ENCODE results near the gene MBTPS2.

The MBTPS2 gene

GRCh38 chrX:21905953-21906352 lies 66.5 kb downstream of the MBTPS2 start:
- no peak for DNase-seq (ENCODE audit: extremely low read depth, insufficient read length)
- no peak overlapping the region for H3K4me3 ChIP-seq (replicated peaks; ENCODE audit: low read depth, low read length)
- H3K27me3 ChIP-seq (replicated peaks; ENCODE audit: control insufficient read depth, insufficient read depth, low read length): no peaks in the 10 kb centered on the region
- no peaks in the 10 kb centered on the region for H3K36me3 ChIP-seq (ENCODE audit: control insufficient read depth, insufficient read depth, low read length)
- no peak for TF ChIP-seq CTCF (IDR thresholded peaks at IDR 0.05; ENCODE audit: insufficient read depth, low read length, poor library complexity, severe bottlenecking)

- no peak overlapping the region for H3K4me3 ChIP-seq (replicated peaks; ENCODE audit: low read depth, low read length)
- DNase-seq (ENCODE audit: extremely low read depth, insufficient read length): no peak
- no peak for TF ChIP-seq CTCF (IDR thresholded peaks at IDR 0.05; ENCODE audit: insufficient read depth, low read length, poor library complexity, severe bottlenecking)
- H3K36me3 ChIP-seq (ENCODE audit: control insufficient read depth, insufficient read depth, low read length): no peaks in the 10 kb centered on the region
- H3K27me3 ChIP-seq (replicated peaks; ENCODE audit: control insufficient read depth, insufficient read depth, low read length): no peaks in the 10 kb centered on the region
Measured at GRCh38 chrX:21907260-21907659, 67.8 kb downstream of the MBTPS2 start.

- no peak overlapping the region for H3K4me3 ChIP-seq (replicated peaks; ENCODE audit: low read depth, low read length)
- no peaks in the 10 kb centered on the region for H3K27me3 ChIP-seq (replicated peaks; ENCODE audit: control insufficient read depth, insufficient read depth, low read length)
- no peak for TF ChIP-seq CTCF (IDR thresholded peaks at IDR 0.05; ENCODE audit: insufficient read depth, low read length, poor library complexity, severe bottlenecking)
- no peak for DNase-seq (ENCODE audit: extremely low read depth, insufficient read length)
- H3K36me3 ChIP-seq (ENCODE audit: control insufficient read depth, insufficient read depth, low read length): no peaks in the 10 kb centered on the region
Measured at GRCh38 chrX:21911481-21911880, 72.1 kb downstream of the MBTPS2 start.

GRCh38 chrX:21912220-21912619 lies 72.8 kb downstream of the MBTPS2 start:
- TF ChIP-seq CTCF (IDR thresholded peaks at IDR 0.05; ENCODE audit: insufficient read depth, low read length, poor library complexity, severe bottlenecking): no peak
- Histone ChIP-seq H3K27me3 (replicated peaks; ENCODE audit: control insufficient read depth, insufficient read depth, low read length) (no peaks in the 10 kb centered on the region), H3K4me3 (replicated peaks; ENCODE audit: low read depth, low read length) (no peak overlapping the region), H3K36me3 (ENCODE audit: control insufficient read depth, insufficient read depth, low read length) (no peaks in the 10 kb centered on the region)
- no peak for DNase-seq (ENCODE audit: extremely low read depth, insufficient read length)

- TF ChIP-seq CTCF (IDR thresholded peaks at IDR 0.05; ENCODE audit: insufficient read depth, low read length, poor library complexity, severe bottlenecking): no peak
- DNase-seq (ENCODE audit: extremely low read depth, insufficient read length): no peak
- no peaks in the 10 kb centered on the region for H3K27me3 ChIP-seq (replicated peaks; ENCODE audit: control insufficient read depth, insufficient read depth, low read length)
- H3K4me3 ChIP-seq (replicated peaks; ENCODE audit: low read depth, low read length): no peak overlapping the region
- no peaks in the 10 kb centered on the region for H3K36me3 ChIP-seq (ENCODE audit: control insufficient read depth, insufficient read depth, low read length)
Measured at GRCh38 chrX:21912989-21913388, 73.6 kb downstream of the MBTPS2 start.

- Histone ChIP-seq H3K4me3 (replicated peaks; ENCODE audit: low read depth, low read length) (no peak overlapping the region), H3K36me3 (ENCODE audit: control insufficient read depth, insufficient read depth, low read length) (no peaks in the 10 kb centered on the region), H3K27me3 (replicated peaks; ENCODE audit: control insufficient read depth, insufficient read depth, low read length) (no peaks in the 10 kb centered on the region)
- DNase-seq (ENCODE audit: extremely low read depth, insufficient read length): no peak
- no peak for TF ChIP-seq CTCF (IDR thresholded peaks at IDR 0.05; ENCODE audit: insufficient read depth, low read length, poor library complexity, severe bottlenecking)
Measured at GRCh38 chrX:21926116-21926515, 86.7 kb downstream of the MBTPS2 start.

Data from GM06990 (cell line).